ENCODE results near the gene USP19.

DNA sequence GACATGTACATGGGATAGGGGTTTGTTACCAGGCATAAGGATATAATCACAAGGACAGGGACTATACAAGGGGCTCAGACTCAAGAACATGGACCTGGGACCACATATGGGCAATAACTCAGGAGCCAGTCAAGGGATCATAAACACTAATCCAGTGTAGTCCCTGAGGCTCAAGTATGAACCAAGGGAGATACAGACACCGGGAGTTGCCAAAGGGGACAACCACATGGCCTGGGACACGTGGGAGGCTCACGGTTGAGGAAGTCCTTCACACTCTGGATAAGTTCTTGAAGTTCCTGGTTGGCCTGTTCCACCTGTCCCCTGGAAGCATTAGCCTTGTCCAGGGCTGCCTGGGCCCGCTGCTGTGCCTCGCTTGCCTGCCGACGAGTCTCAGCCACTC, 1.8 kb upstream of the USP19 start:
- TF ChIP-seq, protein P1, sequence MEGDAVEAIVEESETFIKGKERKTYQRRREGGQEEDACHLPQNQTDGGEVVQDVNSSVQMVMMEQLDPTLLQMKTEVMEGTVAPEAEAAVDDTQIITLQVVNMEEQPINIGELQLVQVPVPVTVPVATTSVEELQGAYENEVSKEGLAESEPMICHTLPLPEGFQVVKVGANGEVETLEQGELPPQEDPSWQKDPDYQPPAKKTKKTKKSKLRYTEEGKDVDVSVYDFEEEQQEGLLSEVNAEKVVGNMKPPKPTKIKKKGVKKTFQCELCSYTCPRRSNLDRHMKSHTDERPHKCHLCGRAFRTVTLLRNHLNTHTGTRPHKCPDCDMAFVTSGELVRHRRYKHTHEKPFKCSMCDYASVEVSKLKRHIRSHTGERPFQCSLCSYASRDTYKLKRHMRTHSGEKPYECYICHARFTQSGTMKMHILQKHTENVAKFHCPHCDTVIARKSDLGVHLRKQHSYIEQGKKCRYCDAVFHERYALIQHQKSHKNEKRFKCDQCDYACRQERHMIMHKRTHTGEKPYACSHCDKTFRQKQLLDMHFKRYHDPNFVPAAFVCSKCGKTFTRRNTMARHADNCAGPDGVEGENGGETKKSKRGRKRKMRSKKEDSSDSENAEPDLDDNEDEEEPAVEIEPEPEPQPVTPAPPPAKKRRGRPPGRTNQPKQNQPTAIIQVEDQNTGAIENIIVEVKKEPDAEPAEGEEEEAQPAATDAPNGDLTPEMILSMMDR (IDR thresholded peaks at IDR 0.05) = no peak
- no peak for TF ChIP-seq EZH2 (IDR thresholded peaks at IDR 0.05; ENCODE audit: borderline replicate concordance, insufficient read depth, low read depth, low read length, poor library complexity, severe bottlenecking)
